HG03108 (cell line): ENCODE results near the gene SEMA3E.
"Not testable (repeated sequence)": the region's sequence is repeated elsewhere in the genome, so short reads cannot be mapped to it uniquely, and the experiment has no call there.

ENCODE experiments used
- ATAC-seq: cut with Tn5 transposase; IDR thresholded peaks from one replicate; pipeline ENCODE4 v1.9.1; 2021; ENCODE audit warnings: moderate library complexity; ENCODE audit not compliant: unreplicated experiment

The SEMA3E gene

DNA sequence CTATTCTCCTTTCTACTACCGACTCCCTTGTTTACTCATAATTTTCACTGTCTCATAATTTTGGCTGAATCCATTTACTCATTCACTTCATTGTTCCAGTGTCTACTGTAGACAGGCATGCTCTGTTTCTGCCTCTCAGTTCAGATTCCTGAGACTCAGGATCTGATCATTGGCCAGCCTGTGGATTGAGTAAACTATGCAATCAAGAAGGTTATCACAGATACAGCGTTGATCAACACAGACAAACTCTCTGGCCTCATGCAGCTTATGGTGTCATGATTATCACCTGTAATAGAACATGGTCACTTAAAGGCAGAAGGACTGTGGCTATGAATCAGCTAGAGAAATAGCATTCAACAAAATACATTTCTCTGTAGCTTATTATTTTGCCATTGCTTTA lies 86.0 kb downstream of the SEMA3E start:
- no peak for ATAC-seq

DNA sequence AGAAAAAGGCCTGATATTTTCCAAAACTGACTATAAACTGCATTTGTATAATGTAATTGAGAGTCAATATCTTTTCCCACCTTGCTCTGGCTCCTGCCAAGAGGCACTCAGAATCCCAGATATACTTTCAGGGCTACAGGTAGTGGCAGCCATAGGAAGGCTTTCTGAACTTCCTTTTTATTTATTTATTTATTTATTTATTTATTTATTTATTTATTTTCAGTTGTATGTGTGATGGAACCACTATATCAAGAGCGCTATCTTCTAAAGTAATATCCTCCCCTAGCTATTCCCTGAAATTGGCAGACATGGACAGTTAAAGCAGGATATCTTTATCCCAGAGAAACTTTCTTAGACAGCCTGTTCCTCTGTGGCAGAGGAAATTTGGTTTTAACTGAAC lies 86.7 kb downstream of the SEMA3E start:
- ATAC-seq, result no peak

DNA sequence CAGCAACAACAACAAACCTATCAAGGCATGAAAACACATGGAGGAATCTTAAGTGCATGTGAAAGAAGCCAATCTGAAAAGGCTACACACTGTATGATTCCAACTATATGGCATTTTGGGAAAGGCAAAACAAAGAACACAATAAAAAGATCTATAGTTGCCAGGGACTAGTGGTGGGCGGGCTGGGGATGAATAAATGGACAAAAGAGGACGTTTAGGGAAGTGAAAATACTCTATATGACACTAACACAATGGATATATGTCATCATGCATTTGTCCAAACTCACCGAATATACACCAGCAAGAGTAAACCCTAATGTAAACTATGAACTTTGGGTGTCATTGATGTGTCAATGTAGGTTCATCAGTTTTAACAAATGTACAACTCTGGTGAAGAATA lies 89.1 kb downstream of the SEMA3E start:
- ATAC-seq, result no peak

DNA sequence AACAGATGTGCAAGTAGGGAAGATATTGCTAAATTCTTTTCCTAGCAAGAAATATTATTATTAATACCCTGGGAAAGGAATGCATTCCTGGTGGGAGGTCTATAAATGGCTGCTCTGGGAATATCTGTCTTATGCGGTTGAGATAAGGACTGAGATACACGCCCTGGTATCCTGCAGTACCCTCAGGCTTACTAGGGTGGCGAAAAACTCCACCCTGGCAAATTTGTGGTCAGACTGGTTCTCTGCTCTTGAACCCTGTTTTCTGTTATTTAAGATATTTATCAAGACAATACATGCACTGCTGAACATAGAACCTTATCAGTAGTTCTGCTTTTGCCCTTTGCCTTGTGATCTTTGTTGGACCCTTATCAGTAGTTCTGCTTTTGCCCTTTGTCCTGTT lies 96.4 kb downstream of the SEMA3E start:
- not testable (repeated sequence) for ATAC-seq

DNA sequence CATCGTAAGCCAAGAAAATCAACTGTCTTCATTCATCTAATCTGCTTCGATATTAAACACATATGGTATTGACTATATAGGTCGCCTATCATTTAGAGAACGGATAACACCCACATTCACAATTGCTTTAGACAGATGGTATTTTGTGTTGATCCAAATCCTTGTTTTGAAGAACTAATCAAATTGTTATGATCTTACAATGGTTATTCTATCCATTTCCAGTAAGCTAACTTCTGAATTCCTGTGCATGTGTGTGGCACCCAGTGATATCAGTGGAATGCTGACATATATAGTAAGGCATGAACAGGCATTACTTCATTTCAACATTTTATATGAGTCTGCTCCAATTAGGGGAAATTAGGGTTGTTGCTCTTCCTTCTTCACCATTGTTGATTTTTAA lies 98.8 kb downstream of the SEMA3E start:
- no peak for ATAC-seq

DNA sequence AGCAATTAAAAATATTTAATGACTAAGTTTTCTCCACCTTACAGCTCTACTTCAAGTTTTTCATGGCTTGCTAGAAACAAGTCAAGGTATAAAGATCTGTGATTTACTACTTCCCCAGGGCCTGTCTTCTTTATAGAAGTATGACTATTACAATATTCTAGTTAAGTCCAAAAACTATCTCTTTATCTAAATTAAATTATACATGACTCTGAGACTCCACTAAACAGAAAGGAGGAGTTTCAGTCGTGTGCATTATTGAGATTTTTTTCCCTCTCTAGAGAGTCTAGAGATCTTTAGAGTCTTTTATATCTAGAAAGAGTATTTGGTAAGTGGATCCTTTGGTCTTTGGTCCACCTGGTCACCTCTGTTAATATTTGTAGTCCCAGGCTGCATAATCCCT lies 100.7 kb downstream of the SEMA3E start:
- no peak for ATAC-seq

DNA sequence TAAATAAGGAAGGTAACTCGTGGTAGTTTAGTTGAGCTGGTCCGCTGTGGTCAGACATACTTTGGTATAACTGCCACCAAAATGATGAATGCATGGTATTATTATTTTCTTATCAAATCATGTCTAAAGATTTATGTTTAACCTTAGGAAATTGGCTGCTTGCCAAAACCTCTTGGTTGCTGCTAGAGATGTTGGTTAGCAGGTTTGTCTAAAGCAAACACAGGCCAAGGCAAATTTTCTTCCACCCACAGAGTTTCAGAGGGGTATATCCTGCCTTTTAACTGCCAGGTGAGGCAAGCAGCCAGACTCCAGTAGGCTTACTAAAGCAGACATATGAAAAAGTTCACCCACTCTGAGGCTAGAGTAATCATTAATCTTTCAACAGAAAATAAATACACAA lies 101.4 kb downstream of the SEMA3E start:
- peak; percentile 80 for ATAC-seq

DNA sequence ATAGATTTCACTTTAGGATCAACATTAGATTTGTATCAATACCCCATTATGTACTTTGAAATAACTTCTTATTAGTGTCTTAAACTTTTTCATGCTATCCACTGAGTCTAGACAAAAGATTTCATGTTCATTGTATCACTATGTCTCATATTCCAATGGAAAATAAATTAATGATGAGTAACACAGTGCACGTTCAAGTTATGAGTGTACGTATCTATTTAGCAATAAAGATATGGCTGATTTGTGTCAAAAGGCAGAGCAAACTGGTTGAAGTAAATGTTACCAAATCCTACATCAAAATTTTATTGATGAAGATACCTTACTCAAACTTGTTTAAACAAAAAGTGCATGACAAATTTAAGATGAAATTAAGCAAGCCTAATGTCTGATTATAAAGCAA lies 102.4 kb downstream of the SEMA3E start:
- ATAC-seq, result no peak

DNA sequence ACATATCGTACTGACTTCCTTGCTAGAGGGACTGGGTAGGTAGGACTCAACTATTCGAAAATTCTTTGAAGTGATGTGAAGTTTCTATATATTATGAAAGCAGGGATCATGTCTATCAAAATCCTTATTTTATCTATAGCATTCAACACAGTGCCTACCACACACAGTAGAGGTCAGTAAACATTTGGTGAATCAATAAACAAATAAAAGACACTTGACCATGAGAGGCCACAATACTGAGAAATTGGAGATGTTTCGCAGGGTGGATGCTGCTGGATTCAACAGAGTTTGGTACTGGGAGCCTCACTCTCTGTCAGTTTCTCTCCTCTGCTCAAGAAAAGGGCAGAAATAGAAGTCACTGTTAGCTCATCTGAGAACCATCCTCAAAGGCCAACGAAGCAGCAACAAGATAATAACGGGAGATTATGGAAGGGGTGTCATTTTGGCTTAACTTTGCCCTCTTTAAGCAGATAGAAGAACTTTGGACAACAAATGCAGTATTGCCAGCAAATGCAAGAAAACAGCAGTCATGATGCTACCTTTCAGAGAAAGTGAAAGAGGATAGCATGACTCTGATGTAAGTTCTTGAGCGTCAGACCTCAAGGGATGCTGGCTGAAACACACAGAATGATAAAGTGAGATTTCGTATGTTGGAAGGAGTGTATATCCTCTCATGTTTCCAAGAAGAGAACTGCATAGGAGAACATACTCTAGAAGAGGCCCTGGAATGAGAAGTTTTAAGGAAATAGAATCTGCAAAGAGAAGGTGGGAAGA lies 107.6 kb downstream of the SEMA3E start:
- ATAC-seq, result no peak

DNA sequence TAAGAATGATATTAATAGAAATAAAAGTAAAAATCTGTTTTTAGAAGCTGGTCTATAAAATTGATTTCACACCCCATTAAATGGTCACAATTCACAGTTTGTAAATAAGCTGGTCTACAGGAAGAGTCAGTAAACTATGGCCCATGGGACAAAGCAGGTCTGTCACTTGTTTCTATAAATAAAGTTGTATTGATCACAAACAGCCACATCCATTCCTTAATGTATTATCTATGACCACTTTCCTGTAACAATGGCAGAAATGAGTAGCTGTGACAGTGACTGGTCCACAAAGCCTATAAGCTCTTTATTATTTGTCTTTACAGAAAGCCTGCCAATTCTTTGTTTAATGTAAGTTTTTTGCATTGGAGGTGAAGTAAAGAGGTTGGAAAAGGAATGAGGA lies 114.5 kb downstream of the SEMA3E start:
- no peak for ATAC-seq

DNA sequence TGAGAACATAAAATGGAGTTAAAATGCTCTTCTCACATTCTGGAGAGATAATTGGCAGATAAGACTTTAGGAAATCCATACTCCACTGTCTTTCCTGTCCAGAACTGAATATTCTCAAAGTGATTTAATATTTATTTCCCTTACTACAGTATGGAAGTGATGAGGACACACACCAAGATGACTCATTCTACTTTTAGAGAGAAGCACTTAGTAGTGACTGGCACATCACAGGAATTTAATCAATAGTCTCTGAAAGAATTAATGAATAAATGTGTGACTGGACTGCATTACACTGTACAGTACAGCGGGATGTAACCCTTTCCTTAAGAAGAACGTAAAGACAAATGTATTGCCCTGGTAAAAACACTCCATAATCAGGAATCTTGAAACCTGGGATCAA lies 116.7 kb downstream of the SEMA3E start:
- no peak for ATAC-seq

DNA sequence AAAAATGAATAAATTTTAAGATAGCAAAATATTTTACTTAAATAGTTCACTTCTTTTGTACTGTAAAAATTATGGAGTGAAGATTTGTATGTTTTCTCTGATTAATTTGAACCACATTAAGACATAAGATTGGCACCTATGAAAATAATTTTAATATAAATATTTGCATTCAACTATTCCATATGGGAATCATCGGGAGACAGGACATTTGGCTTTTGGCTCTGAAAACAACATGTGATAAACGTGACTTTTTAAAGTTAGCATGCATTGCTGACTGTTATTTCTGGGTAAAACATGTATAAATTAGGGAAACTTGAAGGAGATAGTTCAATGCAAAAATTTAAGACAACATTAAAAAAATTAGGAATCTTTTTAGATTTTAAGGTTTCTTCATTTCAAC lies 117.2 kb downstream of the SEMA3E start:
- ATAC-seq, result no peak

DNA sequence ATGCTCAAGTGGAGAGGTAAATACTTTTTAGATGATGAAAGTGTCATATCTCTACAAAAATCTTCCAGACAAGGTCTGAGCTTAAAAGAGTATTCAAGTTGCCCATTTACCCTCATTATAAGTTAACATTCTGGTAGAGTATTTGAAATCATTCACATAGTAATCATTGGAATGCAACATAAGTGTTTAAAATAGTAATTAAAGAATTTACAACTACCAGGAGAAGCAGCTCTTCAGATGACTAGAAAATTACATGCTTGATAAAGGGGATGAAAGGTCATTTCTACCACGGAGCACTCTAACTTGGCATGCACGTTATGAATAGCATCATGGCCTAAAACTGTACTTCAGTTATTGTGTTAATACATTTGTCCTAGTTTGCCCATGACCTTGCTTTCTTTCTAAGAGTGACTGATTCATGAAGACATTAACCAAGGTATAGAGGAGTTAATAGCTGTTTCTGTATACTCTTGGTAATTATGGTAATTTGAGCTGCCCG lies 120.0 kb downstream of the SEMA3E start:
- no peak for ATAC-seq

DNA sequence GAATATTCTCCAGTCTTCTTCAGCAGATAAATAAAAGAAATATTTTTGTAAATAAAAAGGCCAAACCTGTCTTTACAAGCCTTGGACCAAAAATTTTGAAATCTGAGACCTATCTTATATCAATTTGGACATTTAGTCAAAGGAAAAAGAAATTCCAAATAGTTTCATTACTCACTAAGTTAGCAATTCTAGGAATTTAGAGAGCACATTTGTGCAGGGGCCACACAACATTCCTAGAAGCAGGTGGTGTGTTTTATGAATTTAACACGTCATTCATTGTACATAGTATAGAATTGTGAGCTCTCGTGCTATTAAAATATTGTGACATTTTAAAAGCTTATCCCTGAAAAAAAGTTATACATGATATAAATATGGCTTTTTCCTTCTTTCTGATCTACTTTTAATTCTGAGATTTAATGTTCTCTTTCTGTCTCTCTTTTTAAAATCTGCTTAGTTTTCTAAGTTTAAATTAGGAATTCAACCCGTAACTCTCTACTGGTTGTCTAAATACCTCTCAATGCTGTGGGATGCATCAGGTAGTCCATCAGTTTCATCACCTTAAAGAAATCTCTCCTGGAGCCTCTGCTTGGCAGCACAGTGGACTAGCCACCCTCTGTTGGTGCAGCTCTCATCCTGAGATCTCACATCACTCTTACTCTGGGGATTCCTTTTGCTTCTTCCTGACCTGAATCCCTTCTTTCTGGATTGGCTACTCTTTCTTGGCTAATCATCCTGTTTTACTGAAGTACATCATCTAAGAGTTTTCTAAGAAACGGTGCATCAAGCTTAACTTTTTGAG lies 124.5 kb downstream of the SEMA3E start:
- no peak for ATAC-seq

DNA sequence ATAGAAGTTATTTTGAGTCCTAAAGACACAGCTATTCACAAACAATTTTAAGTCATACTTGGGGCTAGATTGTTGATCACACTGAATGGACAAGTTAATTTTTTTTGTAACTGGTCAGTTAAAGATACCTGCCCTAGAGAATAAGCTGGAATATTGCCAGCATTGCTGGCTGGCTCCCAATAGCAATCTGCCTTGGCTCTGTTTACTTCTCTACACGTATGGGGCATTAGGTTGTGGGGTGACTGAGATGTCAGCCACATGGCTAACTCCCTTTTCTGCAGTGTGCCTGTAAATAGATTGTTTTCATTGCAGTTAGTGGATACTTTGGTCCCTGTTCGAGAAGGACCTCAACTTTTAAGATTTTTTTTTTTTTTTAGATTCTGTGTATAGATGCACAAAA lies 128.2 kb downstream of the SEMA3E start:
- ATAC-seq, result no peak

DNA sequence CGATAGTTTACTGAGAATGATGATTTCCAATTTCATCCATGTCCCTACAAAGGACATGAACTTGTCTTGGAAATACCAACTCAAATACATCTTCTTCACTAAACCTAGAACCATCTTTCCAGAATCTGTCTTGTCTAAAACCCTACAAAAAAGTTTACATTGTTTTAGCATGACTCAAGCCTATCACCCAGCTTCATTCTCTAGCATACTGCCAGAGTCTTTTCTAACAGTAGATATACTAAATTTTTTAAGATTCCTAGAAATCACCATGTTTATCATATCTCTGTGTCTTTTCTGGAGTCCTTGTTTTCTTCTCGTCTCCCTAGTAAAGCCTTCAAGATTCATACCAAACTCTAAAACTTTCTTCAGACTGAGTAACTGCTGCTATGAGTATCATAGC lies 129.7 kb downstream of the SEMA3E start:
- no peak for ATAC-seq

DNA sequence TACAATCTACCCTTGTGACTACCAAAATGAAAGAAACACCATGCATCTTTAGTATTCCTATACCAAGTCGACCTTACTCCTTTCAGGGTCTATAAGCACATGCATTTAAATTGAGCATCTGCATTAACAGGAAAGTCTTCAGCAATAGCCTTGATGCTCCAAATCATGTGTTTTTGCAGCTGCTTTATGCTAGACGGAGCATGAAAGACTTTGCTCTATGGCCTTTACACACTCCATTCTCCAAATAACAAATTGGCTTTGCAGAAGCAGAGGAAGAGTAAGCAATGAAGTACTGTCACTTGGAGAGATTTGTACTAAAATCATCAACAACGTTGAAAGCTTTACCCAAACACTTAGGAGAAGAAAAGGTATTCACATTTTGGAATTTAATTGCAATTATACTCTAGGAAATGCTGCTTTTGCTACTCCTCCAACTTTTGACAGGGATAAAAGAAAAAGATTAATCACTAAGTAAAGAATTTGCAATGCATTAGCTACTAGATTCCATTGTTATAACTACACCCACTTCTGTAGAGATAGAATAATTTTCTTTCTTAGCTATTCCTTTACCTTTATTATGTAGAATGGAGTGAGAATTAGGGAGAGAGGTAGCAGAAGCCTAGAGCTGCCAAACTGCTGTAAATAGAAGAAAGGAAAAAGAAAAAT lies 131.8 kb downstream of the SEMA3E start:
- ATAC-seq, result no peak

DNA sequence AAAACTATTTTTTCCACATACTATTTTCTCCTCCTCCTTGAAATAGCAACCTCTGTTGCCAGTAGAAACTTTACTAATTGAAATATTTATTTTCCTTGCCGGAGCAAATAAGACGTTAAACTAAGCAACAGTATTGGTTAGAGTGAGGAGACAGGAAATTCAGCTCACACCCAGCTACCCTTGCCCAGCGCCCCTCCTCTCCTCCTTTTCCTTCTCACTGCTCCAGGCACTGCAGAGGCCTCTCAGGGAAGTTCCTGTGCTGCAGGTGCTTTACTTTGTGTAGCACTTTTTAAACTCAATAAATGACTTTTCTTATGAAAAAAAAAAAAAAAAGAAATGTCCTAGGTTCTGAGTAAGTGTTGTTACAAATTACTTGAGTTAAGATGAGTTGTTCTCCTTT lies 134.0 kb downstream of the SEMA3E start:
- ATAC-seq, result no peak

DNA sequence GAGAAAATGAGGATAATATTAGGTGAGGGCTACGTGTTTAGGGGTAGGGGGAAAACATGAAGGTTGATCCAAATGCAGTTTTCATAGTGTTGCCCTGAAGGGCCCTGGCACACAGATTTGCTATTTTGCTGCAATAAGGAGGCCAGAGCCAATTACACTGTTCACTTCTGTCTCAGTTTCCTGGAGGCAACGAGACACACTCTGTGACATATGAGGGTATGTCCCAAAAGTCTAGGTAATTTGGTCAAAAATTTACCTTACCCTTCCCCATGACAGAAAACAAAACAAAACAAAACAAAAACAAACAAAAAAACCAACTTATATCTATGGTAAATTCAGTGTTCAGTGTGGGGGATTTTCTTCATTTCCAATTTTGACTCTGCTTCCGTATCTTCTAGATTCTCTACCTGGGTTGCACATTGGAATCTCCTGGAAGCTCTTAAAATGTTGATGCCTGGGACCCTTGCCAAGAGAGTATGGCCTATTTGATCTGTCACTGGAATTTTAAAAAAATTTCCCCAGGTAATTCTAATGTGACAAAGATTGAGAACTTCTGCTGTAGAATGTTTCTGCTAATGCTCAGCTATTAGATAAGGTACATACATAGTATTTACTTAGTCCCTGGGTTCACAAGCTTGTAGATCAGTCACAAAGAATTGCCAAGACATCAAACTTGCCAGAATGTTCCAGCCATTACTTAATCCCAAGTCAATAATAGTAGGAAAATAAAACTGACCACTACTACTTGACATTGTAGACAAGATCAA lies 139.5 kb downstream of the SEMA3E start:
- no peak for ATAC-seq

DNA sequence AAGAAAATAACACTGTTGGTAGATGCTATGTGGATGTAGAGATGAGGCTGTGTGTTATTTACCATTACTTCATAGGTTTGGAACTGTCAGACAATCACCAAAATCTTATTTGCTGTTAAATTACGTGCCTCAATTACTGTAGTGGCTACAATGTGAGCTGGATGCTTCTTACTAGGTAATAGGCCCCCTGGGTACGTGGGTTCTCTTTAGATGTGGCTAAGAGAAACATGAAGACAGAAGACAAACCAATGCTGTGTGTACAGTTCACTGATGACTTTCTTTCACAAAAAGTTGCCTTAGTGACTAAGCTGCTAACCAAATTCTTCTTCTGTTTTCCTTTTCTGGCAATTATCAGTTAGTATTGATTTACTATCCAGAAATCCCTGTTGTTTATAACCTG lies 144.6 kb downstream of the SEMA3E start:
- no peak for ATAC-seq

DNA sequence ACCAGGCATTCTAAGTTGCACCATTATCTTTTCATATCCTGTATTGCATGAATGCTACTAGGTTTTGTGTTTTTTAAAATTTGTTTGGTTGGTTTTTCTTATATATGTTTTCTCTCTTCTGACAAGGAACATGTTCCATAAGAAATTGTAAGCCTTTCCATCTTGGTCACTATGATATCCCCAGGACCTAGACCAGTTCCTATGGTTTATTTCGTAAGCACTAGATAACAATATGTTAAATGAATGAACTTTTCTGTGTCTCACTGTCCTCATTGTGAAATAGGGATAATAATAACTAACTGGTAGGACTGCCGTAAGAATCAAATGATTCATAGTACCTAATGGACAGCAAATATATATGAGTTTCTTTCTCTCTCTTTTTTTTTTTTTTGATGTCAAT lies 146.3 kb downstream of the SEMA3E start:
- no peak for ATAC-seq
